Measurements from ENCODE around the gene UACA.

UACA gene

DNA sequence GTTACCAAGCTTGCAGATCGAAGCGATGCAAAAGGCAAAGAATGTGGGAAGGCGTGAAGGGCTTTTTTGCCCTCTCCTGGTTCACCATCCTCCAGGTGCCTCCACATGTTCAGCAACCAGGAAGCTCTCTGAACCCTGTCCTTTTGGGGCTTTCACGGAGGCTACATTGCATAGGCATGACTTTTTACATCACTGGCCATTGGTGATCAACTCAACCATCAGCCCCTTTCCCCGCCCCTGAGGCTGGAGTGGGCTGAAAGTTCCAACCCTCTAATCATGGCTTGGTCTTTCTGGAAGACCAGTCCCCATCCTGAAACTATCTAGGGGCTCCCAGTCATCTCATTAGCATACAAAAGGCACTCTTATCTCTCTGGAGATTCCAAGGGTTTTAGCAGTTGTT, 52.6 kb downstream of the UACA start:
- no peak for ATAC-seq
- TF ChIP-seq ZFP3 (CRISPR knock-in tag; IDR thresholded peaks at IDR 0.05) (no peak), SNAI2 (CRISPR knock-in tag; IDR thresholded peaks at IDR 0.05) (no peak), TOX (CRISPR knock-in tag; IDR thresholded peaks at IDR 0.05; ENCODE audit: borderline replicate concordance) (no peak), RARB (CRISPR knock-in tag; IDR thresholded peaks at IDR 0.05) (no peak), ZNF8 (CRISPR knock-in tag; IDR thresholded peaks at IDR 0.05) (no peak), ZC3H10 (CRISPR knock-in tag; IDR thresholded peaks at IDR 0.05) (no peak), GLIS3 (CRISPR knock-in tag; IDR thresholded peaks at IDR 0.05) (no peak), TCF4 (CRISPR knock-in tag; IDR thresholded peaks at IDR 0.05; ENCODE audit: borderline replicate concordance) (no peak)
- TF ChIP-seq, protein P1, sequence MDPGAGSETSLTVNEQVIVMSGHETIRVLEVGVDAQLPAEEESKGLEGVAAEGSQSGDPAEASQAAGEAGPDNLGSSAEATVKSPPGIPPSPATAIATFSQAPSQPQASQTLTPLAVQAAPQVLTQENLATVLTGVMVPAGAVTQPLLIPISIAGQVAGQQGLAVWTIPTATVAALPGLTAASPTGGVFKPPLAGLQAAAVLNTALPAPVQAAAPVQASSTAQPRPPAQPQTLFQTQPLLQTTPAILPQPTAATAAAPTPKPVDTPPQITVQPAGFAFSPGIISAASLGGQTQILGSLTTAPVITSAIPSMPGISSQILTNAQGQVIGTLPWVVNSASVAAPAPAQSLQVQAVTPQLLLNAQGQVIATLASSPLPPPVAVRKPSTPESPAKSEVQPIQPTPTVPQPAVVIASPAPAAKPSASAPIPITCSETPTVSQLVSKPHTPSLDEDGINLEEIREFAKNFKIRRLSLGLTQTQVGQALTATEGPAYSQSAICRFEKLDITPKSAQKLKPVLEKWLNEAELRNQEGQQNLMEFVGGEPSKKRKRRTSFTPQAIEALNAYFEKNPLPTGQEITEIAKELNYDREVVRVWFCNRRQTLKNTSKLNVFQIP (CRISPR knock-in tag; IDR thresholded peaks at IDR 0.05; ENCODE audit: borderline replicate concordance, low read depth): no peak
- TF ChIP-seq, protein P2, sequence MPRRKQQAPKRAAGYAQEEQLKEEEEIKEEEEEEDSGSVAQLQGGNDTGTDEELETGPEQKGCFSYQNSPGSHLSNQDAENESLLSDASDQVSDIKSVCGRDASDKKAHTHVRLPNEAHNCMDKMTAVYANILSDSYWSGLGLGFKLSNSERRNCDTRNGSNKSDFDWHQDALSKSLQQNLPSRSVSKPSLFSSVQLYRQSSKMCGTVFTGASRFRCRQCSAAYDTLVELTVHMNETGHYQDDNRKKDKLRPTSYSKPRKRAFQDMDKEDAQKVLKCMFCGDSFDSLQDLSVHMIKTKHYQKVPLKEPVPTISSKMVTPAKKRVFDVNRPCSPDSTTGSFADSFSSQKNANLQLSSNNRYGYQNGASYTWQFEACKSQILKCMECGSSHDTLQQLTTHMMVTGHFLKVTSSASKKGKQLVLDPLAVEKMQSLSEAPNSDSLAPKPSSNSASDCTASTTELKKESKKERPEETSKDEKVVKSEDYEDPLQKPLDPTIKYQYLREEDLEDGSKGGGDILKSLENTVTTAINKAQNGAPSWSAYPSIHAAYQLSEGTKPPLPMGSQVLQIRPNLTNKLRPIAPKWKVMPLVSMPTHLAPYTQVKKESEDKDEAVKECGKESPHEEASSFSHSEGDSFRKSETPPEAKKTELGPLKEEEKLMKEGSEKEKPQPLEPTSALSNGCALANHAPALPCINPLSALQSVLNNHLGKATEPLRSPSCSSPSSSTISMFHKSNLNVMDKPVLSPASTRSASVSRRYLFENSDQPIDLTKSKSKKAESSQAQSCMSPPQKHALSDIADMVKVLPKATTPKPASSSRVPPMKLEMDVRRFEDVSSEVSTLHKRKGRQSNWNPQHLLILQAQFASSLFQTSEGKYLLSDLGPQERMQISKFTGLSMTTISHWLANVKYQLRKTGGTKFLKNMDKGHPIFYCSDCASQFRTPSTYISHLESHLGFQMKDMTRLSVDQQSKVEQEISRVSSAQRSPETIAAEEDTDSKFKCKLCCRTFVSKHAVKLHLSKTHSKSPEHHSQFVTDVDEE (CRISPR knock-in tag; IDR thresholded peaks at IDR 0.05): no peak
- TF ChIP-seq, protein P3, sequence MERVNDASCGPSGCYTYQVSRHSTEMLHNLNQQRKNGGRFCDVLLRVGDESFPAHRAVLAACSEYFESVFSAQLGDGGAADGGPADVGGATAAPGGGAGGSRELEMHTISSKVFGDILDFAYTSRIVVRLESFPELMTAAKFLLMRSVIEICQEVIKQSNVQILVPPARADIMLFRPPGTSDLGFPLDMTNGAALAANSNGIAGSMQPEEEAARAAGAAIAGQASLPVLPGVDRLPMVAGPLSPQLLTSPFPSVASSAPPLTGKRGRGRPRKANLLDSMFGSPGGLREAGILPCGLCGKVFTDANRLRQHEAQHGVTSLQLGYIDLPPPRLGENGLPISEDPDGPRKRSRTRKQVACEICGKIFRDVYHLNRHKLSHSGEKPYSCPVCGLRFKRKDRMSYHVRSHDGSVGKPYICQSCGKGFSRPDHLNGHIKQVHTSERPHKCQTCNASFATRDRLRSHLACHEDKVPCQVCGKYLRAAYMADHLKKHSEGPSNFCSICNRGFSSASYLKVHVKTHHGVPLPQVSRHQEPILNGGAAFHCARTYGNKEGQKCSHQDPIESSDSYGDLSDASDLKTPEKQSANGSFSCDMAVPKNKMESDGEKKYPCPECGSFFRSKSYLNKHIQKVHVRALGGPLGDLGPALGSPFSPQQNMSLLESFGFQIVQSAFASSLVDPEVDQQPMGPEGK (CRISPR knock-in tag; IDR thresholded peaks at IDR 0.05; ENCODE audit: borderline replicate concordance): no peak

DNA sequence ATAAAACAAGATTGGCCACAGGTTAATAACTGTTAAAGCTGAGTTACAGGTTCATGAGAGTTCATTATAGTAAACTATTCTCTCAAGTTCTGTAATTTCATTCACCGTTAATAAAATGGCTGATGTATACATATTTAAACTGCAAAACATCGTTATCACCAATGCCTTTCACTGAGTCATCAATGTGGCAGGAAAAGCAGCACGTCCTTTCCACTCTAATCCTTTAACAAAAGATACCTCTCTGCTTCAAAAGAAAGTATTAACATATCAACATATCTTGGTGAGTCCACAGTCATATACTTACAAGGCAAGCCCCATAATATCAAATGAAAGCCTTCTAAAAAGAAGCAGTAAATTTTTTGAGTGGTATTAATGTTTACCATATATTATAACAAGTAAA, 54.5 kb downstream of the UACA start:
- no peak for ATAC-seq
- TF ChIP-seq ZFP3 (CRISPR knock-in tag; IDR thresholded peaks at IDR 0.05): no peak
- TF ChIP-seq, protein P4, sequence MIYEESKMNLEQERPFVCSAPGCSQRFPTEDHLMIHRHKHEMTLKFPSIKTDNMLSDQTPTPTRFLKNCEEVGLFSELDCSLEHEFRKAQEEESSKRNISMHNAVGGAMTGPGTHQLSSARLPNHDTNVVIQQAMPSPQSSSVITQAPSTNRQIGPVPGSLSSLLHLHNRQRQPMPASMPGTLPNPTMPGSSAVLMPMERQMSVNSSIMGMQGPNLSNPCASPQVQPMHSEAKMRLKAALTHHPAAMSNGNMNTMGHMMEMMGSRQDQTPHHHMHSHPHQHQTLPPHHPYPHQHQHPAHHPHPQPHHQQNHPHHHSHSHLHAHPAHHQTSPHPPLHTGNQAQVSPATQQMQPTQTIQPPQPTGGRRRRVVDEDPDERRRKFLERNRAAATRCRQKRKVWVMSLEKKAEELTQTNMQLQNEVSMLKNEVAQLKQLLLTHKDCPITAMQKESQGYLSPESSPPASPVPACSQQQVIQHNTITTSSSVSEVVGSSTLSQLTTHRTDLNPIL (CRISPR knock-in tag; IDR thresholded peaks at IDR 0.05; ENCODE audit: low read depth): no peak
- TF ChIP-seq, protein P1 (CRISPR knock-in tag; IDR thresholded peaks at IDR 0.05; ENCODE audit: borderline replicate concordance, low read depth): no peak
- TF ChIP-seq BACH2 (CRISPR knock-in tag; IDR thresholded peaks at IDR 0.05; ENCODE audit: borderline replicate concordance): no peak
- TF ChIP-seq ZNF8 (CRISPR knock-in tag; IDR thresholded peaks at IDR 0.05): no peak
- TF ChIP-seq TCF4 (CRISPR knock-in tag; IDR thresholded peaks at IDR 0.05; ENCODE audit: borderline replicate concordance): no peak
- no peak for TF ChIP-seq ARNTL (CRISPR knock-in tag; IDR thresholded peaks at IDR 0.05; ENCODE audit: borderline replicate concordance, low read depth)
- TF ChIP-seq SNAI2 (CRISPR knock-in tag; IDR thresholded peaks at IDR 0.05): no peak
- TF ChIP-seq, protein P2 (CRISPR knock-in tag; IDR thresholded peaks at IDR 0.05): no peak
- TF ChIP-seq ESRRG (CRISPR knock-in tag; IDR thresholded peaks at IDR 0.05): no peak

DNA sequence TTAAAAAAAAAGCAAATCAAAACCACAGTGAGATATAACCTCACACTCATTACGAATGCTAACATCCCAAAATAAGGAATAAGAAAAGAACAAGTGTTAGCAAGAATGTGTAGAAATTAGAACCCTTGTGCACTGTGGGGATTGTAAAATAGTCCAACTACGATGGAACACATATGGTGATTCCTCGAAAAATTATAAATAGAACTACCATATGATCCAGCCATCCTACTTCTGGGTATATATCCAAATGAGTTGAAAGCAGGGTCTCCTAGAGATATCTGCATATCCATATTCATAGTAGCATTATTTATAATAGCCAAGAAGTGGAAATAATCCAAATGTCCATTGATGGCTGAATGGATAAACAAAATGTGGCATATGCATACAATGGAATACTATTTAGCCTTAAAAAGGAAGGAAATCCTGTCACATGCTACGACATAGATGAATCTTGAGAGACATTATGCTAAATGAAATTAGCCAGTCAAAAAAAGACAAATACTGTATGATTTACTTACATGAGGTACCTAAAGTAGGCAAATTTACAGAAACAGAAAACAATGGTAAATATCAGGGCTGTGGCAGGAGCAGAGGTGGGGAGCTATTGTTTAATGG, 55.6 kb downstream of the UACA start:
- no peak for ATAC-seq
- TF ChIP-seq ZC3H10 (CRISPR knock-in tag; IDR thresholded peaks at IDR 0.05): no peak
- no peak for TF ChIP-seq CSDC2 (CRISPR knock-in tag; IDR thresholded peaks at IDR 0.05)
- TF ChIP-seq GLIS3 (CRISPR knock-in tag; IDR thresholded peaks at IDR 0.05): no peak
- no peak for TF ChIP-seq ISL1 (CRISPR knock-in tag; IDR thresholded peaks at IDR 0.05)
- no peak for TF ChIP-seq TCF4 (CRISPR knock-in tag; IDR thresholded peaks at IDR 0.05; ENCODE audit: borderline replicate concordance)
- no peak for TF ChIP-seq ESRRG (CRISPR knock-in tag; IDR thresholded peaks at IDR 0.05)
- TF ChIP-seq OSR1 (CRISPR knock-in tag; IDR thresholded peaks at IDR 0.05): no peak
- TF ChIP-seq, protein P4 (CRISPR knock-in tag; IDR thresholded peaks at IDR 0.05; ENCODE audit: low read depth): no peak
- no peak for TF ChIP-seq ZFP3 (CRISPR knock-in tag; IDR thresholded peaks at IDR 0.05)
- no peak for TF ChIP-seq SNAI2 (CRISPR knock-in tag; IDR thresholded peaks at IDR 0.05)
- TF ChIP-seq ZNF565 (CRISPR knock-in tag; conservative IDR thresholded peaks at IDR 0.05; ENCODE audit: low read depth): no peak
- no peak for TF ChIP-seq ZNF8 (CRISPR knock-in tag; IDR thresholded peaks at IDR 0.05)
- TF ChIP-seq BACH2 (CRISPR knock-in tag; IDR thresholded peaks at IDR 0.05; ENCODE audit: borderline replicate concordance): no peak
- no peak for TF ChIP-seq TOX (CRISPR knock-in tag; IDR thresholded peaks at IDR 0.05; ENCODE audit: borderline replicate concordance)

Data from SK-N-SH treated with all-trans-retinoic acid at 6 μM for 48 hours (cell line).